ENCODE results near the gene DOCK3. TPM values are rescaled to one million over a fixed set of nuclear protein-coding genes. Genes with fewer than 3 reads are reported as not detected.
A peak's percentile ranks its signal among the peaks of the same experiment; 100 is the strongest.

The DOCK3 gene
- total and polyA plus RNA-seq, 5 donors = 1.9 to 5.2 (median 4.2) TPM

GRCh38 chr3:51396401-51396800, 721.7 kb downstream of the DOCK3 start:
- H3K27me3 ChIP-seq (ENCODE audit: control insufficient read depth, insufficient read depth) = no peaks in the 10 kb centered on the region
- ATAC-seq = no peak
- no peak for DNase-seq
- H3K4me3 ChIP-seq (ENCODE audit: low read length) = no peak overlapping the region
- 85% methylated on average over 1 of the region's 1 CpG for WGBS
- intact Hi-C loops (cut with DNase I) = loop anchor here in 2 of 4 donors (10.0 kb wide), 2 partner anchors 278 to 288 kb away; partner anchors contain the start of gene TEX264 (in 1 of the 2)
- H3K27ac ChIP-seq (ENCODE audit: low read length) = no peak overlapping the region
- H3K4me1 ChIP-seq (ENCODE audit: control insufficient read depth, insufficient read depth, low read length) = peaks cover 25% of the 10 kb centered on the region
- H3K9me3 ChIP-seq (ENCODE audit: control insufficient read depth, low read length) = no peaks in the 10 kb centered on the region

DNA sequence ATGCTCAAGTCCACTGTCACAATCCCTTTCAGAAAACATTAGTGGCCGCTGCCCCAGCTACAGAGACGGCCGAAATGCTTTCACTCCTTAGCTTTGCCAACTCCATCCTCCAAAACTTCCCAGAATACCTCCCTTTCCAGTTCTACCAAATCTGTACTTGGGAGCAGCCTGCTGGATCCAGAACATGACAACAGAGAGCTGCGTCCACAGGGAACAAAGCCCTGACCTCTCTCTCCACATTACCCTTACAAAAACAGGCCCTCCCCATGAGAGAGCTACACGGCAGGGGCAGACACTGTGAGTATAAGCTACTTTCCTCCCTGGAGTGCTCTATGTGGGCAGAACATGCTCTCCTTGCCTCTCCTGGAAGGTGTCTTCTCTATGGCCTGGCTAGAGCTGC, 722.7 kb downstream of the DOCK3 start:
- H3K4me1 ChIP-seq (ENCODE audit: control insufficient read depth, insufficient read depth, low read length) = peaks cover 19% of the 10 kb centered on the region
- ATAC-seq = no peak
- H3K9me3 ChIP-seq (ENCODE audit: control insufficient read depth, low read length) = no peaks in the 10 kb centered on the region
- no peak overlapping the region for H3K4me3 ChIP-seq (ENCODE audit: low read length)
- H3K27ac ChIP-seq (ENCODE audit: low read length) = no peak overlapping the region
- H3K27me3 ChIP-seq (ENCODE audit: control insufficient read depth, insufficient read depth) = no peaks in the 10 kb centered on the region
- DNase-seq = no peak
- 40% methylated on average over 5 of the region's 5 CpGs for WGBS
- intact Hi-C loops (cut with DNase I) = loop anchor here in 2 of 4 donors (10.0 kb wide), 2 partner anchors 277 to 287 kb away; partner anchors contain the start of gene TEX264 (in 1 of the 2)

GRCh38 chr3:51398595-51399310, 724.0 kb downstream of the DOCK3 start:
- H3K4me1 ChIP-seq (ENCODE audit: control insufficient read depth, insufficient read depth, low read length) = peaks cover 8% of the 10 kb centered on the region
- H3K4me3 ChIP-seq (ENCODE audit: low read length) = no peak overlapping the region
- peak overlapping the region; percentile 8 for H3K27ac ChIP-seq (ENCODE audit: low read length)
- 52% methylated on average over 8 of the region's 8 CpGs for WGBS
- H3K9me3 ChIP-seq (ENCODE audit: control insufficient read depth, low read length) = no peaks in the 10 kb centered on the region
- DNase-seq = no peak
- no peaks in the 10 kb centered on the region for H3K27me3 ChIP-seq (ENCODE audit: control insufficient read depth, insufficient read depth)
- no peak for ATAC-seq
- intact Hi-C loops (cut with DNase I) = loop anchor here in 2 of 4 donors (10.0 kb wide), 2 partner anchors 276 to 286 kb away; partner anchors contain the start of gene TEX264 (in 1 of the 2)

DNA sequence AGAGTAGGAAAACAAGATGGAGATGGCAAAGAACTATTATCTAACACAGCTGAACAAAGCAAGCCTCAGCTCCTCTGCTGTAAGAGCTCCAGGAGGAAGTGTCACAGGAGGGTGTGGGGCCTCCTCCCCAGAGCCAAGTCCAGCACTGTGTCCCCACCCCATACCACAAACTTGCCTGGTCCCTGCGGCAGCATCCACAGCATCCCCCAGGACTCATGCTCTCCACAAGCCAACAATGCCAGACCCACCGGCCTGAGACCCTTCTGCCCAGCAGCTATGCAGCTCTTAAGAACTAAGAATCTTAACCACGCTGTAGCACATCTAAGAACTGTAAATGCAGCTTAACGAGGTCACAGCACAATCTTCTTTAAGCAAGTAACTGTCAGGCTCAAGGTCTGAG, 725.4 kb downstream of the DOCK3 start:
- 89% methylated on average over 4 of the region's 4 CpGs for WGBS
- H3K27me3 ChIP-seq (ENCODE audit: control insufficient read depth, insufficient read depth) = no peaks in the 10 kb centered on the region
- intact Hi-C loops (cut with DNase I) = no loop called here
- H3K9me3 ChIP-seq (ENCODE audit: control insufficient read depth, low read length) = no peaks in the 10 kb centered on the region
- H3K4me1 ChIP-seq (ENCODE audit: control insufficient read depth, insufficient read depth, low read length) = peaks cover 6% of the 10 kb centered on the region
- no peak overlapping the region for H3K4me3 ChIP-seq (ENCODE audit: low read length)
- H3K27ac ChIP-seq (ENCODE audit: low read length) = no peak overlapping the region
- no peak for DNase-seq
- ATAC-seq = peak in 1 of 2 donors; percentile 32

GRCh38 chr3:51401735-51402134, 727.0 kb downstream of the DOCK3 start:
- ATAC-seq (no peak), DNase-seq (no peak)
- H3K9me3 ChIP-seq (ENCODE audit: control insufficient read depth, low read length) = no peaks in the 10 kb centered on the region
- no peaks in the 10 kb centered on the region for H3K27me3 ChIP-seq (ENCODE audit: control insufficient read depth, insufficient read depth)
- no peak overlapping the region for H3K4me3 ChIP-seq (ENCODE audit: low read length)
- no peak overlapping the region for H3K27ac ChIP-seq (ENCODE audit: low read length)
- H3K4me1 ChIP-seq (ENCODE audit: control insufficient read depth, insufficient read depth, low read length) = peaks cover 4% of the 10 kb centered on the region
- 85% methylated on average over 4 of the region's 4 CpGs for WGBS
- intact Hi-C loops (cut with DNase I) = no loop called here

GRCh38 chr3:51403675-51404074, 728.9 kb downstream of the DOCK3 start:
- Histone ChIP-seq H3K27ac (ENCODE audit: low read length) (no peak overlapping the region), H3K4me1 (ENCODE audit: control insufficient read depth, insufficient read depth, low read length) (no peaks in the 10 kb centered on the region), H3K9me3 (ENCODE audit: control insufficient read depth, low read length) (no peaks in the 10 kb centered on the region), H3K4me3 (ENCODE audit: low read length) (no peak overlapping the region), H3K27me3 (ENCODE audit: control insufficient read depth, insufficient read depth) (no peaks in the 10 kb centered on the region)
- no peak for ATAC-seq
- DNase-seq = no peak
- intact Hi-C loops (cut with DNase I) = no loop called here

DNA sequence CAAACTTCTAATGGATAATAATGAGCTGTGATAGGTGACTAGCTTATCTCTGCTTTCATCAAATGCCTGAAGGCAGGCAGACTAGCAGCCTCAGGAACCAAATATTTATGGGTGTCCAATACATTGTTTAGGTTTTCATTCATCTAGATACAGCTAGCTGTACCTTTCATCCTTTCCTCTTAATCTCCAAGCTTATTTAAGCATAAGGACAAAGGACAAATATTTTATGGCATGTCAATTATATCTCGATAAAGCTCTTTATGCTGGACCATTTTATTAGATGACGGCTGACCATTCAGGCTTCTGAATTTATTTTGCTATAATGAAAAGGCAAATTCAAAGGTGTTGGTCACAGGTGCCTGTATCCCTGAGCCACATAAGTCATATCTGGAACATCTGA, 733.3 kb downstream of the DOCK3 start:
- H3K9me3 ChIP-seq (ENCODE audit: control insufficient read depth, low read length) = no peaks in the 10 kb centered on the region
- intact Hi-C loops (cut with DNase I) = no loop called here
- ATAC-seq (no peak), DNase-seq (no peak)
- H3K27me3 ChIP-seq (ENCODE audit: control insufficient read depth, insufficient read depth) = no peaks in the 10 kb centered on the region
- no peak overlapping the region for H3K4me3 ChIP-seq (ENCODE audit: low read length)
- H3K27ac ChIP-seq (ENCODE audit: low read length) = no peak overlapping the region
- WGBS = 97% methylated on average over 2 of the region's 2 CpGs
- no peaks in the 10 kb centered on the region for H3K4me1 ChIP-seq (ENCODE audit: control insufficient read depth, insufficient read depth, low read length)

- DNase-seq (no peak), ATAC-seq (no peak)
- H3K27ac ChIP-seq (ENCODE audit: low read length) = no peak overlapping the region
- no peaks in the 10 kb centered on the region for H3K4me1 ChIP-seq (ENCODE audit: control insufficient read depth, insufficient read depth, low read length)
- WGBS = 54% methylated on average over 2 of the region's 2 CpGs
- H3K27me3 ChIP-seq (ENCODE audit: control insufficient read depth, insufficient read depth) = no peaks in the 10 kb centered on the region
- intact Hi-C loops (cut with DNase I) = no loop called here
- H3K4me3 ChIP-seq (ENCODE audit: low read length) = no peak overlapping the region
- no peaks in the 10 kb centered on the region for H3K9me3 ChIP-seq (ENCODE audit: control insufficient read depth, low read length)
These were observed 734.1 kb downstream of the DOCK3 start for GRCh38 chr3:51408813-51409212.

DNA sequence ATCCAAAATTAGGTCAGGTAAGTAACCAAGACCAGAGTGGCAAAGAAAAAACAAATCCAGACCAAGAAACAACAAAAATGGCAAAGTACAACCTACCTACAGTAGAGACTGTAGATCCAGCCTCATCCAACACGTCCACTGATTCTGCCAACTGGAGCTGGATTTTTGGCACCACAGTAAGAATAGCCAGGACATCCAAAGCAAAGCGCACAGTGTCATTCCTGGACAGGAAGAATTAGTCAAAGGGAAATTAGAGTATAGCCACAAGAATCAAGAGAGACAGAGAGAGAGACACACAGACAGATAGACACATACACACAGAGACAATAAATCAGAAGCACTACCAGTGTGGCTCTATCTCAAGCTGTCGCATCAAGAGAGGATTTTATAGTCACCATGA, 747.5 kb downstream of the DOCK3 start:
- Histone ChIP-seq H3K9me3 (ENCODE audit: control insufficient read depth, low read length) (no peaks in the 10 kb centered on the region), H3K4me3 (ENCODE audit: low read length) (no peak overlapping the region), H3K27me3 (ENCODE audit: control insufficient read depth, insufficient read depth) (no peaks in the 10 kb centered on the region), H3K27ac (ENCODE audit: low read length) (no peak overlapping the region), H3K4me1 (ENCODE audit: control insufficient read depth, insufficient read depth, low read length) (no peaks in the 10 kb centered on the region)
- intact Hi-C loops (cut with DNase I) = no loop called here
- ATAC-seq = no peak
- WGBS = 95% methylated on average over 3 of the region's 3 CpGs
- DNase-seq = no peak

DNA sequence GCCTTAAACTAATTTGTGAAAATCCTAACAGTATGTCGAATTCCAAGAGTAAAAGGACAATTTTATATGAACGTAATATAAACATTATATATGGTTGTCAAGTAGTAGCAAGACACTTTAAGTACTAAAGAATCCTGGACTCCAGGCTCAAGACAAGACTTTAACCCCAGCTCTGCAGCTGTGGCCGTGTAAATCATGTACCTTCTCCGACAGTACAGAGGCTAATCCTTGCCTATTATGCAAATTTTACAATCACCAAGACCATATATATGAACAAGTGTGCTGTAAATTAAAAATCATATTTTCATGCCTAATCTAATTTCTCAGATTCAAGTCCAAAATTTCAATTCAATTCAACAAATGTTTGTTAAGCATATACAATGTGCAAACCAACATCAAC, 752.2 kb downstream of the DOCK3 start:
- H3K27me3 ChIP-seq (ENCODE audit: control insufficient read depth, insufficient read depth) = no peaks in the 10 kb centered on the region
- no peak overlapping the region for H3K27ac ChIP-seq (ENCODE audit: low read length)
- DNase-seq (no peak), ATAC-seq (no peak)
- H3K9me3 ChIP-seq (ENCODE audit: control insufficient read depth, low read length) = no peaks in the 10 kb centered on the region
- no peaks in the 10 kb centered on the region for H3K4me1 ChIP-seq (ENCODE audit: control insufficient read depth, insufficient read depth, low read length)
- H3K4me3 ChIP-seq (ENCODE audit: low read length) = no peak overlapping the region
- intact Hi-C loops (cut with DNase I) = no loop called here
- 93% methylated on average over 4 of the region's 4 CpGs for WGBS

DNA sequence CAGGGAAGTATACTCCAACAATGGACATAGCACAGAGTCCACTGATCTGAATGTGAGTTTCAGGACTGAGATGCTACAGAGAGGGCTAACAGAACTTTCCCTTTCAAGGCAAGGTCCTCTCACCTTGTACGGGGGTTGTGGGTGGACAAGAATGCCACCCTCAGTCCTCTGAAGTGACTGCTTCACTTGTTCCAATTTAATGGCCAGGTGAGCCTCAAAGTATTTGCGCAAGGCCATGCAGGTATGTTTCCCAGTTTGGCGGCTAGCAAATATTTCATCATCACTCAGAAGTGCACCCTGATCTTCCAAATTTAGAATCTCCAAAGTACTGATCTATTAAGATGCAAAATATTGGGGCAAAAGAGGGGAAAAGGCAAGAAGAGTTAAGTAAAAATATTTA, 754.4 kb downstream of the DOCK3 start:
- Histone ChIP-seq H3K27ac (ENCODE audit: low read length) (no peak overlapping the region), H3K4me3 (ENCODE audit: low read length) (no peak overlapping the region), H3K27me3 (ENCODE audit: control insufficient read depth, insufficient read depth) (no peaks in the 10 kb centered on the region), H3K9me3 (ENCODE audit: control insufficient read depth, low read length) (no peaks in the 10 kb centered on the region), H3K4me1 (ENCODE audit: control insufficient read depth, insufficient read depth, low read length) (no peaks in the 10 kb centered on the region)
- intact Hi-C loops (cut with DNase I) = no loop called here
- WGBS = 97% methylated on average over 3 of the region's 3 CpGs
- DNase-seq (no peak), ATAC-seq (no peak)
